Measurements from ENCODE around the gene DOK7.

GRCh38 chr4:3434881-3435685 is 28.0 kb upstream of the DOK7 start:
- TF ChIP-seq, protein P1, sequence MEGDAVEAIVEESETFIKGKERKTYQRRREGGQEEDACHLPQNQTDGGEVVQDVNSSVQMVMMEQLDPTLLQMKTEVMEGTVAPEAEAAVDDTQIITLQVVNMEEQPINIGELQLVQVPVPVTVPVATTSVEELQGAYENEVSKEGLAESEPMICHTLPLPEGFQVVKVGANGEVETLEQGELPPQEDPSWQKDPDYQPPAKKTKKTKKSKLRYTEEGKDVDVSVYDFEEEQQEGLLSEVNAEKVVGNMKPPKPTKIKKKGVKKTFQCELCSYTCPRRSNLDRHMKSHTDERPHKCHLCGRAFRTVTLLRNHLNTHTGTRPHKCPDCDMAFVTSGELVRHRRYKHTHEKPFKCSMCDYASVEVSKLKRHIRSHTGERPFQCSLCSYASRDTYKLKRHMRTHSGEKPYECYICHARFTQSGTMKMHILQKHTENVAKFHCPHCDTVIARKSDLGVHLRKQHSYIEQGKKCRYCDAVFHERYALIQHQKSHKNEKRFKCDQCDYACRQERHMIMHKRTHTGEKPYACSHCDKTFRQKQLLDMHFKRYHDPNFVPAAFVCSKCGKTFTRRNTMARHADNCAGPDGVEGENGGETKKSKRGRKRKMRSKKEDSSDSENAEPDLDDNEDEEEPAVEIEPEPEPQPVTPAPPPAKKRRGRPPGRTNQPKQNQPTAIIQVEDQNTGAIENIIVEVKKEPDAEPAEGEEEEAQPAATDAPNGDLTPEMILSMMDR (conservative IDR thresholded peaks at IDR 0.05 in 1 of 2, IDR thresholded peaks at IDR 0.05 in 1 of 2; ENCODE audit: low read depth in 1 of 2, low read length in 2 of 2), result no peak
- no peak for TF ChIP-seq EZH2 (IDR thresholded peaks at IDR 0.05; ENCODE audit: low read length, missing control alignments)

Measured in fibroblast of lung (primary cell).